OCI-LY1 (cell line): ENCODE results near the gene HMCN2.

Experiments
- CTCF ChIP-seq: fragments of 200-600 bp; sonication (generic), shearing (Covaris generic); IDR thresholded peaks from 2 replicates; pipeline ENCODE4 v1.5.1; 2017; ENCODE audit warnings: mild to moderate bottlenecking, antibody characterized with exemption, low read length, moderate library complexity, mixed read lengths
- EZH2 ChIP-seq: fragments of 200-600 bp; sonication (generic), shearing (Covaris generic); IDR thresholded peaks from 2 replicates; pipeline ENCODE4 v1.8.0; 2017; ENCODE audit warnings: borderline replicate concordance, mixed run types, mild to moderate bottlenecking, antibody characterized with exemption, low read length, moderate library complexity, mixed read lengths

- no peak for TF ChIP-seq CTCF
- TF ChIP-seq EZH2 = no peak
These were observed 9.9 kb upstream of the HMCN2 start for GRCh38 chr9:130255631-130256134.
